B cell (primary cell): Measurements from ENCODE around the gene OR51B4. TPM values are rescaled to one million over a fixed set of nuclear protein-coding genes. Genes with fewer than 3 reads are reported as not detected.

Experiments
- ATAC-seq: fragments of 200-7000 bp; cut with Tn5 transposase; one replicate; pipeline ENCODE4 v1.10.0; 2021; ENCODE audit warnings: low read depth, mild to moderate bottlenecking, moderate number of reproducible peaks, moderate library complexity
- CTCF ChIA-PET: fragments of 350-600 bp; sonication (Branson Sonifier 250); formaldehyde crosslinking; loops from one replicate; lab custom pipeline; 2021; ENCODE audit warnings: antibody characterized with exemption, inconsistent platforms; lab: Charles Lee
- POLR2A ChIA-PET: fragments of 350-600 bp; sonication (Branson Sonifier 250); formaldehyde crosslinking; loops from one replicate; lab custom pipeline; 2021; ENCODE audit warnings: antibody characterized with exemption; lab: Charles Lee
- DNase-seq: peaks from one replicate; pipeline ENCODE4 v3.0.0; 2013
- H2AFZ ChIP-seq: 2 replicates; pipeline ENCODE4 v1.6.1; 2012; ENCODE audit warnings: mild to moderate bottlenecking, low read depth, low read length; ENCODE audit not compliant: insufficient read depth, poor library complexity, severe bottlenecking
- H3K27ac ChIP-seq, 2 donors: 1 replicate in 1 of 2; 2 replicates in 1 of 2; pipeline ENCODE4 v1.5.1; 2012 to 2013; ENCODE audit warnings: low read length in 2 of 2, mild to moderate bottlenecking in 2 of 2, moderate library complexity in 1 of 2
- H3K27me3 ChIP-seq, 4 experiments: fragments of 200-600 bp in 1 of 4; sonication (generic) in 1 of 4; replicated peaks in 1 of 4; 1 replicate in 2 of 4; 2 replicates in 2 of 4; pipeline versions ENCODE4 v1.6.1 to v1.7.0; 2013 to 2016; ENCODE audit warnings: low read length in 3 of 4, mild to moderate bottlenecking in 2 of 4, mixed read lengths in 1 of 4, moderate library complexity in 1 of 4; ENCODE audit not compliant: insufficient read depth in 4 of 4, control insufficient read depth in 3 of 4; ENCODE audit errors: control extremely low read depth in 1 of 4
- H3K36me3 ChIP-seq, 2 experiments: replicated peaks in 1 of 2; 1 replicate in 1 of 2; 2 replicates in 1 of 2; pipeline versions ENCODE4 v1.6.1 to v1.7.1; 2013; ENCODE audit warnings: low read length in 1 of 2; ENCODE audit not compliant: insufficient read depth in 2 of 2, control insufficient read depth in 1 of 2; ENCODE audit errors: control extremely low read depth in 1 of 2, extremely low read depth in 1 of 2
- H3K4me1 ChIP-seq, 2 donors: fragments of 200-600 bp in 1 of 2; sonication (generic) in 1 of 2; 1 replicate in 1 of 2; 2 replicates in 1 of 2; pipeline versions ENCODE4 v1.5.1 to v1.6.1; 2013 to 2017; ENCODE audit warnings: low read length in 2 of 2; ENCODE audit not compliant: control insufficient read depth in 2 of 2, insufficient read depth in 2 of 2
- H3K4me2 ChIP-seq: replicated peaks from 2 replicates; pipeline ENCODE3; 2012; ENCODE audit warnings: mild to moderate bottlenecking, low read depth, low read length; ENCODE audit not compliant: poor library complexity, severe bottlenecking
- H3K4me3 ChIP-seq, 5 experiments: fragments of 200-600 bp in 1 of 5; sonication (generic) in 1 of 5; 1 replicate in 3 of 5; 2 replicates in 2 of 5; pipeline versions ENCODE4 v1.5.1 to v1.7.0; 2011 to 2016; ENCODE audit warnings: low read length in 4 of 5, mild to moderate bottlenecking in 4 of 5, low read depth in 2 of 5, control low read depth in 1 of 5, moderate library complexity in 1 of 5; ENCODE audit not compliant: insufficient read depth in 1 of 5; ENCODE audit errors: control extremely low read depth in 1 of 5, extremely low read depth in 1 of 5
- H3K79me2 ChIP-seq: fragments of 200-600 bp; sonication (generic); one replicate; pipeline ENCODE4 v1.6.0; 2016; ENCODE audit warnings: low read length; ENCODE audit not compliant: control insufficient read depth, insufficient read depth
- H3K9ac ChIP-seq: fragments of 200-600 bp; sonication (generic); 2 replicates; pipeline ENCODE4 v1.6.1; 2017; ENCODE audit warnings: mild to moderate bottlenecking, low read length, moderate library complexity
- H3K9me3 ChIP-seq, 3 donors: one replicate each; pipeline versions ENCODE4 v1.6.1 to v1.7.1; 2013; ENCODE audit warnings: low read length in 2 of 3; ENCODE audit not compliant: control insufficient read depth in 2 of 3, insufficient read depth in 1 of 3; ENCODE audit errors: control extremely low read depth in 1 of 3
- H4K20me1 ChIP-seq: 2 replicates; pipeline ENCODE4 v1.6.0; 2012; ENCODE audit warnings: mild to moderate bottlenecking, low read length; ENCODE audit not compliant: insufficient read depth, control insufficient read depth, poor library complexity, severe bottlenecking
- H3K27ac Mint-ChIP-seq: one replicate; pipeline ENCODE4 v1.8.0; 2021; ENCODE audit warnings: mixed read lengths
- H3K27me3 Mint-ChIP-seq: one replicate; pipeline ENCODE4 v1.8.0; 2021; ENCODE audit warnings: mixed read lengths
- H3K4me1 Mint-ChIP-seq: one replicate; pipeline ENCODE4 v1.8.0; 2021; ENCODE audit warnings: mixed read lengths
- H3K4me3 Mint-ChIP-seq: one replicate; pipeline ENCODE4 v1.8.0; 2021; ENCODE audit warnings: mixed read lengths
- H3K9me3 Mint-ChIP-seq: one replicate; pipeline ENCODE4 v1.8.0; 2022; ENCODE audit warnings: mixed read lengths; ENCODE audit not compliant: insufficient read depth
- CTCF ChIP-seq: fragments of 200-600 bp; IDR thresholded peaks from one replicate; pipeline ENCODE4 v1.8.0; 2022; ENCODE audit warnings: antibody characterized with exemption, mild to moderate bottlenecking
- EZH2 ChIP-seq: IDR thresholded peaks from 2 replicates; pipeline ENCODE4 v1.6.1; 2012; ENCODE audit warnings: borderline replicate concordance, low read depth, mild to moderate bottlenecking, moderate library complexity, low read length; ENCODE audit not compliant: insufficient read depth, poor library complexity, severe bottlenecking
- WGBS: methylation state at CpG from one replicate; pipeline ENCODE4 v1.1.5; 2013; ENCODE audit warnings: missing lambda C conversion rate; ENCODE audit not compliant: insufficient coverage; 5-methylcytosine and 5-hydroxymethylcytosine counted together
- intact Hi-C: fragments of 100-400 bp; cut with micrococcal nuclease; formaldehyde crosslinking; loops from one replicate; pipeline ENCODE4 v1.10.0; 2022
- polyA plus RNA-seq: library from polyadenylated mRNA; depleted of rRNA; stranded (reverse); fragments of >200 nt; gene quantifications from 2 replicates; pipeline ENCODE4 v1.2.3, GENCODE V29; 2012
- total RNA-seq, 2 donors: library from RNA; stranded (reverse); fragments of 120-200 nt in 1 of 2; gene quantifications; 1 replicate in 1 of 2; 2 replicates in 1 of 2; pipeline versions ENCODE4 v1.2.3 to v1.2.4, GENCODE V29; 2013 to 2022

The OR51B4 gene
- total and polyA plus RNA-seq, 2 donors (not counting 1 experiment from before 2014, with no cell fraction given) = 0.21 TPM; not detected in 1

GRCh38 chr11:5290106-5290505 lies 11.6 kb downstream of the OR51B4 start:
- no peaks in the 10 kb centered on the region for H3K79me2 ChIP-seq
- POLR2A ChIA-PET = no interaction called here

GRCh38 chr11:5289696-5290095 lies 12.1 kb downstream of the OR51B4 start:
- Histone ChIP-seq H3K9me3 (no peaks in the 10 kb centered on the region), H4K20me1 (no peaks in the 10 kb centered on the region), H3K27me3 (no peaks in the 10 kb centered on the region), H2AFZ (no peak overlapping the region), H3K27ac (no peak overlapping the region), H3K4me3 (no peak overlapping the region), H3K79me2 (no peaks in the 10 kb centered on the region), H3K36me3 (no peaks in the 10 kb centered on the region), H3K4me1 (no peaks in the 10 kb centered on the region), H3K9ac (no peak overlapping the region), H3K4me2 (no peak overlapping the region)
- Mint-ChIP-seq H3K9me3 (no peaks in the 10 kb centered on the region), H3K4me1 (no peaks in the 10 kb centered on the region), H3K4me3 (no peak overlapping the region), H3K27me3 (no peaks in the 10 kb centered on the region), H3K27ac (no peak overlapping the region)
- TF ChIP-seq CTCF (no peak), EZH2 (no peak)
- no peak for ATAC-seq
- ChIA-PET POLR2A (no interaction called here), CTCF (interaction anchor here (1.4 kb wide), 1 partner anchor 18 kb away, joined by 4 read pairs; no protein-coding TSS in a partner anchor)
- intact Hi-C loops = no loop called here
- no peak for DNase-seq

More at GRCh38 chr11:5290106-5290505, 11.6 kb downstream of the OR51B4 start:
- intact Hi-C loops = no loop called here
- no peaks in the 10 kb centered on the region for H4K20me1 ChIP-seq
- H3K9ac ChIP-seq = no peak overlapping the region
- H3K4me1 Mint-ChIP-seq = no peaks in the 10 kb centered on the region
- TF ChIP-seq CTCF (no peak), EZH2 (no peak)
- H3K9me3 ChIP-seq = no peaks in the 10 kb centered on the region
- H3K27ac ChIP-seq = no peak overlapping the region
- H3K4me2 ChIP-seq = no peak overlapping the region
- no peak overlapping the region for H3K4me3 ChIP-seq
- DNase-seq (no peak), ATAC-seq (no peak)
- no peak overlapping the region for H3K27ac Mint-ChIP-seq
- CTCF ChIA-PET = interaction anchor here (1.4 kb wide), 1 partner anchor 19 kb away, joined by 4 read pairs; no protein-coding TSS in a partner anchor
- no CpG with 5 or more reads among the region's 1 CpG for WGBS
- H3K36me3 ChIP-seq = no peaks in the 10 kb centered on the region
- H3K4me1 ChIP-seq = no peaks in the 10 kb centered on the region
- no peak overlapping the region for H2AFZ ChIP-seq
- H3K27me3 ChIP-seq = no peaks in the 10 kb centered on the region
- H3K4me3 Mint-ChIP-seq = no peak overlapping the region
- no peaks in the 10 kb centered on the region for H3K9me3 Mint-ChIP-seq
- H3K27me3 Mint-ChIP-seq = no peaks in the 10 kb centered on the region
